ENCODE measurements around the gene GRIK3. TPM values are rescaled to one million over a fixed set of nuclear protein-coding genes. Genes with fewer than 3 reads are reported as not detected.

The GRIK3 gene
- polyA plus RNA-seq, 2 of the 4 experiments (the other 2 are of a cell fraction), result not detected

DNA sequence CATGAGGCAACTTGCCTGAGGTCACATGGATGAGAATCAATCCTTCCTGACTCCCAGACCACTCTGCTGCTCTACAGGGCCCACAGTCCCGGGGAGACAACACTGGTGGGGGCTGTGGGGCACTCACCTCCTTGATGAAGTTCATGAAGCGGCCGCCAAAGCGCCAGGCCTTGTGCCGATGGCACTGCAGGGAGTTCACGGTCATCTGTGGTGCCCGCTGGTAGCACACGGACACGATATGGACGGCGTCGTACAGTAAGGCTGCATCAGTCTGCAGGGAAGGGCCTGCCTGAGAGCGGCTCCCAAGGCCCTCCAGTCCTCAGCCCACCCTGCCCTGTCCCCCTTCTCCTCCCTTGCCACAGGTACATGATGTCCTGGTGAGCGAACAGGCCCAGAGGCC, 175.3 kb downstream of the GRIK3 start (continued):
- TF ChIP-seq HDAC2 (IDR thresholded peaks at IDR 0.05) (no peak), EHMT2 (IDR thresholded peaks at IDR 0.05; ENCODE audit: low read depth) (no peak)

DNA sequence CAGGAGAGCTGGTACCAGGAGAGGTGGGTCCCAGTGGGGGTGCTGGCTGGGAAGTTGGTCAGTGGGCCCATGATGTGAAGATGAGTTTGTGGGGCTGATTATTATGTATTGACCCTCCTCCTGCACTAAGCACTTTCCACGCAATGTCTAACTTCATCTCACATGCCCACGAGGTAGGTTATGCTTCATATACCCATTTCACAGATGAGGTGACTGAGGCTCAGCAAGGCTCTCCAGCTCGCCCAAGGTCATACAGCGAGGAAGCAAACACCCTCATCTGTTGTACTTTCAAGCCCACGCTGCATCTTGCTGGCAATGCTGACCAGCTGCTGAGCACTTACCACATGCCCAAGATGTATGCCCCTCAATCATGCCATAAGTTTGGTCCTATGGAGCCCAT, 175.8 kb downstream of the GRIK3 start:
- 36% methylated on average over 5 of the region's 5 CpGs for WGBS (ENCODE audit: missing lambda C conversion rate)
- no peak overlapping the region for H3K4me3 ChIP-seq
- H3K9me3 ChIP-seq, result no peaks in the 10 kb centered on the region
- no peak overlapping the region for H3K4me2 ChIP-seq
- POLR2A ChIA-PET, result no interaction called here
- CTCF ChIA-PET, result no interaction called here
- no peak for FAIRE-seq
- no peak for ATAC-seq
- no peaks in the 10 kb centered on the region for H3K4me1 ChIP-seq
- DNase-seq (ENCODE audit: low read depth in 1 of 2, low spot score in 1 of 2), result no peak
- TF ChIP-seq MYC (IDR thresholded peaks at IDR 0.05; ENCODE audit: borderline replicate concordance, low read length) (no peak), SMC3 (IDR thresholded peaks at IDR 0.05) (no peak), RARB (CRISPR knock-in tag; IDR thresholded peaks at IDR 0.05) (no peak), GATA3 (IDR thresholded peaks at IDR 0.05; ENCODE audit: borderline replicate concordance) (no peak), RNF2 (IDR thresholded peaks at IDR 0.05; ENCODE audit: borderline replicate concordance, low read depth) (no peak), ZFP36 (IDR thresholded peaks at IDR 0.05; ENCODE audit: borderline replicate concordance, partially characterized antibody) (no peak)
- TF ChIP-seq, protein P1, sequence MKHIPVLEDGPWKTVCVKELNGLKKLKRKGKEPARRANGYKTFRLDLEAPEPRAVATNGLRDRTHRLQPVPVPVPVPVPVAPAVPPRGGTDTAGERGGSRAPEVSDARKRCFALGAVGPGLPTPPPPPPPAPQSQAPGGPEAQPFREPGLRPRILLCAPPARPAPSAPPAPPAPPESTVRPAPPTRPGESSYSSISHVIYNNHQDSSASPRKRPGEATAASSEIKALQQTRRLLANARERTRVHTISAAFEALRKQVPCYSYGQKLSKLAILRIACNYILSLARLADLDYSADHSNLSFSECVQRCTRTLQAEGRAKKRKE (CRISPR knock-in tag; IDR thresholded peaks at IDR 0.05; ENCODE audit: low read depth), result no peak
- H3K27ac ChIP-seq, result no peak overlapping the region

DNA sequence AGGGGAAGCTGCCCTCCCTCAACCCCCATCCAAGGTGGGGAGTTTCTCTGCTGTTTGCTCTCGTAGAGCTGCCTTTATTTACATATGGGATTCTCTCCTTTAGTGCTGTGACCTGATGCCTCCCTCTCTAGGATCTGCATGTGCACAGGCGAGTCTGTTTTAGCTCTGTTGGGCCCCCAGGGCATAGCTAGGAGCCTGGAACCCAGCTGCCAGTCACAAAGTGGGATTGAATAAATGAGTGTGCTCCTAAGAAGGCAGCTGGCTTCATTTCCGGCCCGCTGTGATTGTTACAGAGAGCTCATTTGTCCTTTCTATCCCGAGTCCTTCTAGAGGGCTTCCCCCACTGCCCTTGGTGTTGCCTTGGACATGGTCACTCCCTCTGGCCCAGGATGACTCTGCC, 176.6 kb downstream of the GRIK3 start:
- Histone ChIP-seq H3K4me3 (no peak overlapping the region), H3K9me3 (no peaks in the 10 kb centered on the region), H3K4me2 (no peak overlapping the region), H3K27ac (no peak overlapping the region), H3K4me1 (no peaks in the 10 kb centered on the region)
- POLR2A ChIA-PET, result no interaction called here
- DNase-seq (ENCODE audit: low read depth in 1 of 2, low spot score in 1 of 2) (no peak), ATAC-seq (no peak), FAIRE-seq (no peak)
- CTCF ChIA-PET, result no interaction called here
- 48% methylated on average over 5 of the region's 5 CpGs for WGBS (ENCODE audit: missing lambda C conversion rate)
- TF ChIP-seq EP300 (IDR thresholded peaks at IDR 0.05) (no peak), KDM1A (IDR thresholded peaks at IDR 0.05; ENCODE audit: low read depth) (no peak), NFE2L2 (conservative IDR thresholded peaks at IDR 0.05; ENCODE audit: low read length) (no peak), POLR2AphosphoS2 (conservative IDR thresholded peaks at IDR 0.05; ENCODE audit: low read length) (no peak), SMC3 (IDR thresholded peaks at IDR 0.05) (no peak), RARB (CRISPR knock-in tag; IDR thresholded peaks at IDR 0.05) (no peak), HOXB5 (CRISPR knock-in tag; IDR thresholded peaks at IDR 0.05) (no peak), CEBPB (IDR thresholded peaks at IDR 0.05) (no peak), CHD2 (IDR thresholded peaks at IDR 0.05; ENCODE audit: low read length, partially characterized antibody) (no peak), TP53 (CRISPR knock-in tag; IDR thresholded peaks at IDR 0.05) (no peak)
- TF ChIP-seq, protein P2, sequence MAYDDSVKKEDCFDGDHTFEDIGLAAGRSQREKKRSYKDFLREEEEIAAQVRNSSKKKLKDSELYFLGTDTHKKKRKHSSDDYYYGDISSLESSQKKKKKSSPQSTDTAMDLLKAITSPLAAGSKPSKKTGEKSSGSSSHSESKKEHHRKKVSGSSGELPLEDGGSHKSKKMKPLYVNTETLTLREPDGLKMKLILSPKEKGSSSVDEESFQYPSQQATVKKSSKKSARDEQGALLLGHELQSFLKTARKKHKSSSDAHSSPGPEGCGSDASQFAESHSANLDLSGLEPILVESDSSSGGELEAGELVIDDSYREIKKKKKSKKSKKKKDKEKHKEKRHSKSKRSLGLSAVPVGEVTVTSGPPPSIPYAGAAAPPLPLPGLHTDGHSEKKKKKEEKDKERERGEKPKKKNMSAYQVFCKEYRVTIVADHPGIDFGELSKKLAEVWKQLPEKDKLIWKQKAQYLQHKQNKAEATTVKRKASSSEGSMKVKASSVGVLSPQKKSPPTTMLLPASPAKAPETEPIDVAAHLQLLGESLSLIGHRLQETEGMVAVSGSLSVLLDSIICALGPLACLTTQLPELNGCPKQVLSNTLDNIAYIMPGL (CRISPR knock-in tag; IDR thresholded peaks at IDR 0.05; ENCODE audit: borderline replicate concordance), result no peak

DNA sequence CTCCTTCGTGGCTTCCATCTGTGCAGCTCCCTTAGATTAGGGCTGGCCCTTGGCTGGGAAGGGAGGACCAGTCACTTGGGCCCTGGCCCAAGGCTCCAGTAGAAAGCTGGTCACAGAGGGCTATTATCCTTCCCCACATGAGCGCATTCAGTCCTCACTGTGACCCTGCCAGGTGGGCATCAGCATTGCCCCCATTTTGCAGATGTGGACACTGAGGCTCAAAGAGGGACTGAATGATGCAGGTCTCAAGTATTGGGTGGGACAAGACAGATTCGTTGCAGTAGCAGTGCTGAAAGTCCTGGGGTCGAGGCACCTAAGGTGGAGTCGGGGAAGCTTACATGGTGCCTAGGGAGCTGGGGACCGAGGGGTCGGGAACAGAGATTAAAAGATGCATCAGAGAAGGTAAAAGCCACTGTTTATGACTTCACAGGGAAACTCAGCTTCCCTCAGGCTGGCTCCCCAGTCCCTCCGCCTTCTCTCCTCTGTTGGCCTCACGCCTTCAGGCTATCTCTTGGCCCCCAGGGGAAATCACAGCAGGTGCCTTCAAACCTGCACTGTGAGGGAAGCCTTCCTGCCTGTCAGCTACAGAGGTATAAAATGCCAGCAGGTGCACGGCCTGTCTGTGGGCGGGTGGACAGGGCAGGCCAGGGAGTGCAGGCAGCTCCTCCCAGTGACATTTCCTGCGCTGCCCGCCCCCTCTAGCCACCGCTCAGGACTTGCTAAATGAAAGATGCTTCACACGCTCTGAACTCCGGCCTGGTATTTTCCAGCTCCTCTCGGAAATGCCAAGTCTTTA, 178.4 kb downstream of the GRIK3 start:
- FAIRE-seq, result no peak
- Histone ChIP-seq H3K9me3 (no peaks in the 10 kb centered on the region), H3K4me1 (no peaks in the 10 kb centered on the region), H3K4me3 (no peak overlapping the region), H3K4me2 (no peak overlapping the region), H3K27ac (no peak overlapping the region)
- ATAC-seq, result no peak
- CTCF ChIA-PET, result interaction anchor here (0.6 to 1.6 kb wide), 3 partner anchors 8 to 439 kb away, joined by 3 to 5 read pairs (median 4); no protein-coding TSS in a partner anchor
- POLR2A ChIA-PET, result no interaction called here
- no peak for DNase-seq (ENCODE audit: low read depth in 1 of 2, low spot score in 1 of 2)
- no peak for TF ChIP-seq ZFP36 (IDR thresholded peaks at IDR 0.05; ENCODE audit: borderline replicate concordance, partially characterized antibody)
- TF ChIP-seq HOXB5 (CRISPR knock-in tag; IDR thresholded peaks at IDR 0.05), result no peak
- no peak for TF ChIP-seq KDM1A (IDR thresholded peaks at IDR 0.05; ENCODE audit: low read depth)
- no peak for TF ChIP-seq NFE2L2 (conservative IDR thresholded peaks at IDR 0.05; ENCODE audit: low read length)
- no peak for TF ChIP-seq CHD4 (IDR thresholded peaks at IDR 0.05; ENCODE audit: borderline replicate concordance)
- 26% methylated on average over 15 of the region's 17 CpGs for WGBS (ENCODE audit: missing lambda C conversion rate)
